ENCODE measurements around the gene GPR34.
"Not testable (repeated sequence)": the region's sequence is repeated elsewhere in the genome, so short reads cannot be mapped to it uniquely, and the experiment has no call there.

GPR34 gene

GRCh38 chrX:41688835-41689234 lies at the start of gene GPR34:
TSS of gene GPR34 (plus strand) at chrX:41688973. CDS start at chrX:41695634, 6,661 bp downstream.
- DNase-seq (ENCODE audit: low read depth in 3 of 3, low spot score in 1 of 3) = no peak

- not testable (repeated sequence) for DNase-seq (ENCODE audit: low read depth in 3 of 3, low spot score in 1 of 3)
These were observed 42.6 kb upstream of the GPR34 start for GRCh38 chrX:41646201-41646600.

GRCh38 chrX:41653125-41653524 lies 35.6 kb upstream of the GPR34 start:
- DNase-seq (ENCODE audit: low read depth in 3 of 3, low spot score in 1 of 3) = no peak

- no peak for DNase-seq (ENCODE audit: low read depth in 3 of 3, low spot score in 1 of 3)
These were observed 33.7 kb upstream of the GPR34 start for GRCh38 chrX:41655101-41655500.

GRCh38 chrX:41655631-41656030 lies 33.1 kb upstream of the GPR34 start:
- no peak for DNase-seq (ENCODE audit: low read depth in 3 of 3, low spot score in 1 of 3)

- no peak for DNase-seq (ENCODE audit: low read depth in 3 of 3, low spot score in 1 of 3)
These were observed 27.2 kb upstream of the GPR34 start for GRCh38 chrX:41661366-41662095.

- no peak for DNase-seq (ENCODE audit: low read depth in 3 of 3, low spot score in 1 of 3)
These were observed 24.3 kb upstream of the GPR34 start for GRCh38 chrX:41664375-41664901.

- DNase-seq (ENCODE audit: low read depth in 3 of 3, low spot score in 1 of 3) = no peak
These were observed 23.9 kb upstream of the GPR34 start for GRCh38 chrX:41664908-41665307.

GRCh38 chrX:41665686-41666085 lies 23.1 kb upstream of the GPR34 start:
- no peak for DNase-seq (ENCODE audit: low read depth in 3 of 3, low spot score in 1 of 3)

GRCh38 chrX:41666251-41666650 lies 22.5 kb upstream of the GPR34 start:
- DNase-seq (ENCODE audit: low read depth in 3 of 3, low spot score in 1 of 3) = no peak

GRCh38 chrX:41667631-41668030 lies 21.1 kb upstream of the GPR34 start:
- no peak for DNase-seq (ENCODE audit: low read depth in 3 of 3, low spot score in 1 of 3)

GRCh38 chrX:41670112-41670511 lies 18.7 kb upstream of the GPR34 start:
- no peak for DNase-seq (ENCODE audit: low read depth in 3 of 3, low spot score in 1 of 3)

GRCh38 chrX:41671082-41671481 lies 17.7 kb upstream of the GPR34 start:
- no peak for DNase-seq (ENCODE audit: low read depth in 3 of 3, low spot score in 1 of 3)

GRCh38 chrX:41672643-41673042 lies 16.1 kb upstream of the GPR34 start:
- DNase-seq (ENCODE audit: low read depth in 3 of 3, low spot score in 1 of 3) = no peak

- DNase-seq (ENCODE audit: low read depth in 3 of 3, low spot score in 1 of 3) = not testable (repeated sequence)
These were observed 12.4 kb upstream of the GPR34 start for GRCh38 chrX:41676361-41676760.

GRCh38 chrX:41677183-41678060 lies 11.4 kb upstream of the GPR34 start:
- no peak for DNase-seq (ENCODE audit: low read depth in 3 of 3, low spot score in 1 of 3)

- DNase-seq (ENCODE audit: low read depth in 3 of 3, low spot score in 1 of 3) = no peak
These were observed 4.6 kb upstream of the GPR34 start for GRCh38 chrX:41684138-41684537.

- no peak for DNase-seq (ENCODE audit: low read depth in 3 of 3, low spot score in 1 of 3)
These were observed 3.8 kb upstream of the GPR34 start for GRCh38 chrX:41684940-41685339.

- DNase-seq (ENCODE audit: low read depth in 3 of 3, low spot score in 1 of 3) = no peak
These were observed 2.0 kb upstream of the GPR34 start for GRCh38 chrX:41686788-41687187.

GRCh38 chrX:41688156-41688555 lies 617 bp upstream of the GPR34 start:
- DNase-seq (ENCODE audit: low read depth in 3 of 3, low spot score in 1 of 3) = no peak

GRCh38 chrX:41689711-41690110 lies 938 bp downstream of the GPR34 start:
- DNase-seq (ENCODE audit: low read depth in 3 of 3, low spot score in 1 of 3) = no peak

GRCh38 chrX:41692162-41692749 lies 3.5 kb downstream of the GPR34 start:
- no peak for DNase-seq (ENCODE audit: low read depth in 3 of 3, low spot score in 1 of 3)

Data from stimulated activated CD4-positive, alpha-beta T cell treated with anti-CD3 and anti-CD28 coated beads, TNF-alpha, amount 100 ng/mL, for 1 hour (primary cell).